ENCODE results near the gene PTPRR. TPM values are rescaled to one million over a fixed set of nuclear protein-coding genes. Genes with fewer than 3 reads are reported as not detected.

PTPRR gene
- total RNA-seq, 1 donor from 2014 or later: 0.98 TPM

GRCh38 chr12:70590549-70591226 is 329.9 kb downstream of the PTPRR start:
- H3K36me3 ChIP-seq: no peaks in the 10 kb centered on the region
- H3K4me1 ChIP-seq: no peaks in the 10 kb centered on the region
- no peak overlapping the region for H3K27ac ChIP-seq
- DNase-seq (ENCODE audit: extremely low spot score in 2 of 2): no peak
- H3K27me3 ChIP-seq: no peaks in the 10 kb centered on the region
- intact Hi-C loops (cut with DNase I): loop anchor here (10.0 kb wide), 1 partner anchor 134 kb away; no protein-coding TSS in a partner anchor
- H3K4me3 ChIP-seq: no peak overlapping the region
- H3K9me3 ChIP-seq: no peaks in the 10 kb centered on the region
- TF ChIP-seq POLR2A (IDR thresholded peaks at IDR 0.05) (no peak), POLR2AphosphoS5 (IDR thresholded peaks at IDR 0.05; ENCODE audit: insufficient read depth in 1 of 2, low read depth in 1 of 2) (no peak), CTCF (IDR thresholded peaks at IDR 0.05) (no peak)

- Histone ChIP-seq H3K36me3 (no peaks in the 10 kb centered on the region), H3K9me3 (no peaks in the 10 kb centered on the region), H3K27me3 (no peaks in the 10 kb centered on the region), H3K27ac (no peak overlapping the region), H3K4me1 (no peaks in the 10 kb centered on the region), H3K4me3 (no peak overlapping the region)
- intact Hi-C loops (cut with DNase I): loop anchor here (10.0 kb wide), 1 partner anchor 135 kb away; no protein-coding TSS in a partner anchor
- DNase-seq (ENCODE audit: extremely low spot score in 2 of 2): no peak
- TF ChIP-seq CTCF (IDR thresholded peaks at IDR 0.05): peak; percentile 39 to 65 (median 49)
- TF ChIP-seq POLR2AphosphoS5 (IDR thresholded peaks at IDR 0.05; ENCODE audit: insufficient read depth in 1 of 2, low read depth in 1 of 2): no peak
Measured at GRCh38 chr12:70590051-70590450, 330.5 kb downstream of the PTPRR start.

Small RNA genes within 50 kb of the gene (small RNA-seq; reads per million reads assigned to genes)
- not detected for gene RF00019

Other genes starting within 250 kb of the PTPRR start
- gene TSPAN8, start 237.3 kb upstream of the PTPRR start, total RNA-seq: 2.9 TPM